HCT116 (cell line): ENCODE results near the gene ZXDA. TPM values are rescaled to one million over a fixed set of nuclear protein-coding genes. Genes with fewer than 3 reads are reported as not detected.

Experiments used
- ATAC-seq: fragments of 200-7000 bp; cut with Tn5 transposase; 2 replicates; pipeline ENCODE4 v1.9.1; 2020; ENCODE audit warnings: mild to moderate bottlenecking, moderate library complexity
- BruUV-seq: library from RNA; stranded (reverse); fragments of 400-500 nt; replicated peaks from 2 replicates; lab custom pipeline; 2021; lab: Mats Ljungman, UMichigan
- CTCF ChIA-PET: fragments of 300-600 bp; sonication (Branson Sonifier 250); formaldehyde crosslinking; loops from one replicate; lab custom pipeline; 2021; ENCODE audit warnings: antibody characterized with exemption; lab: Charles Lee
- POLR2A ChIA-PET: fragments of 300-600, 350-600 bp; sonication (Branson Sonifier 250); formaldehyde crosslinking; loops from one replicate; lab custom pipeline; 2021; ENCODE audit warnings: antibody characterized with exemption; lab: Charles Lee
- RAD21 ChIA-PET, 2 experiments: fragments of 300-600 bp; sonication (Branson Sonifier 250); formaldehyde crosslinking; loops; one replicate each; lab custom pipeline; 2023; ENCODE audit warnings: low total read pairs in 2 of 2; ENCODE audit not compliant: uncharacterized antibody in 2 of 2, unreplicated experiment in 2 of 2, low non-redundant PET in 1 of 2; lab: Charles Lee
- DNase-seq: peaks from one replicate; pipeline ENCODE4 v3.0.0-alpha.2; 2010; ENCODE audit warnings: low read depth, low spot score
- H2AFZ ChIP-seq: fragments of 200-600 bp; shearing (Covaris generic), sonication (generic); 2 replicates; pipeline ENCODE4 v1.6.1; 2017; ENCODE audit warnings: low read depth, mixed run types, mixed read lengths, antibody characterized with exemption, low read length; ENCODE audit not compliant: poor library complexity, severe bottlenecking
- H3K27ac ChIP-seq: 2 replicates; pipeline ENCODE4 v1.5.1; 2012; ENCODE audit warnings: low read depth, low read length
- H3K27me3 ChIP-seq: fragments of 200-600 bp; sonication (generic); 2 replicates; pipeline ENCODE4 v1.6.1; 2016; ENCODE audit warnings: mixed run types, low read length, mixed read lengths; ENCODE audit not compliant: insufficient read depth
- H3K36me3 ChIP-seq, 2 experiments: fragments of 200-500 bp in 1 of 2; fragments of 200-600 bp in 1 of 2; sonication (Bioruptor generic) in 1 of 2; sonication (generic) in 1 of 2; 2 replicates each; pipeline versions ENCODE4 v1.5.1 to v1.6.1; 2014 to 2016; ENCODE audit warnings: low read length in 2 of 2, inconsistent platforms in 1 of 2, mixed read lengths in 1 of 2, mixed run types in 1 of 2; ENCODE audit not compliant: insufficient read depth in 2 of 2, control insufficient read depth in 1 of 2
- H3K4me1 ChIP-seq, 2 experiments: fragments of 200-600 bp in 1 of 2; sonication (generic) in 1 of 2; 2 replicates each; pipeline versions ENCODE4 v1.5.1 to v1.6.1; 2012 to 2017; ENCODE audit warnings: low read length in 2 of 2, inconsistent platforms in 1 of 2, mild to moderate bottlenecking in 1 of 2, mixed read lengths in 1 of 2, mixed run types in 1 of 2, moderate library complexity in 1 of 2; ENCODE audit not compliant: insufficient read depth in 2 of 2, control insufficient read depth in 1 of 2
- H3K4me2 ChIP-seq: fragments of 200-600 bp; sonication (generic); 2 replicates; pipeline ENCODE4 v1.6.1; 2017; ENCODE audit warnings: mixed run types, low read length, mixed read lengths
- H3K4me3 ChIP-seq, 2 experiments: fragments of 200-600 bp in 1 of 2; sonication (generic) in 1 of 2; replicated peaks in 1 of 2; 2 replicates each; pipeline ENCODE4 v1.5.1; 2011 to 2016; ENCODE audit warnings: low read length in 2 of 2, control low read depth in 1 of 2, low read depth in 1 of 2, mild to moderate bottlenecking in 1 of 2, mixed read lengths in 1 of 2, mixed run types in 1 of 2
- H3K79me2 ChIP-seq: fragments of 200-600 bp; sonication (generic); 2 replicates; pipeline ENCODE4 v1.6.1; 2017; ENCODE audit warnings: mild to moderate bottlenecking, mixed run types, low read length, moderate library complexity, mixed read lengths; ENCODE audit not compliant: insufficient read depth
- H3K9ac ChIP-seq: fragments of 200-600 bp; sonication (generic); 2 replicates; pipeline ENCODE4 v1.6.1; 2016; ENCODE audit warnings: low read length, mixed read lengths
- H3K9me2 ChIP-seq: fragments of 200-600 bp; sonication (generic), shearing (Covaris generic); 2 replicates; pipeline ENCODE4 v1.6.1; 2017; ENCODE audit warnings: mixed run types, mild to moderate bottlenecking, moderate library complexity; ENCODE audit not compliant: insufficient read depth
- H3K9me3 ChIP-seq, 2 experiments: fragments of 200-500 bp in 1 of 2; fragments of 200-600 bp in 1 of 2; sonication (Bioruptor generic) in 1 of 2; sonication (generic) in 1 of 2; 2 replicates each; pipeline ENCODE4 v1.6.1; 2014 to 2017; ENCODE audit warnings: low read length in 2 of 2, mixed read lengths in 2 of 2, inconsistent platforms in 1 of 2, low read depth in 1 of 2, mild to moderate bottlenecking in 1 of 2, mixed run types in 1 of 2, moderate library complexity in 1 of 2; ENCODE audit not compliant: control insufficient read depth in 1 of 2, insufficient read depth in 1 of 2
- H4K20me1 ChIP-seq: fragments of 200-600 bp; sonication (generic), shearing (Covaris generic); 2 replicates; pipeline ENCODE4 v1.6.1; 2017; ENCODE audit warnings: mixed run types, mild to moderate bottlenecking, moderate library complexity; ENCODE audit not compliant: insufficient read depth
- CBX3 ChIP-seq: IDR thresholded peaks from 2 replicates; pipeline ENCODE4 v1.6.1; 2012; ENCODE audit warnings: low read depth
- CEBPB ChIP-seq: IDR thresholded peaks from 2 replicates; pipeline ENCODE4 v1.6.1; 2012; ENCODE audit warnings: low read depth
- CTCF ChIP-seq, 3 experiments: fragments of 200-600 bp in 1 of 3; sonication (generic) in 1 of 3; IDR thresholded peaks in 2 of 3; conservative IDR thresholded peaks in 1 of 3; 2 replicates each; pipeline ENCODE4 v1.5.1; 2012 to 2017; ENCODE audit warnings: low read depth in 2 of 3, low read length in 2 of 3, antibody characterized with exemption in 1 of 3, borderline replicate concordance in 1 of 3, control low read depth in 1 of 3, mild to moderate bottlenecking in 1 of 3, mixed read lengths in 1 of 3, mixed run types in 1 of 3, moderate library complexity in 1 of 3; ENCODE audit not compliant: insufficient read depth in 1 of 3
- JUND ChIP-seq: IDR thresholded peaks from 2 replicates; pipeline ENCODE4 v1.6.1; 2012
- POLR2A ChIP-seq: IDR thresholded peaks from 2 replicates; pipeline ENCODE4 v1.7.0; 2011; ENCODE audit warnings: borderline replicate concordance; ENCODE audit not compliant: insufficient read depth, insufficient read length; ENCODE audit errors: extremely low read depth
- RAD21 ChIP-seq: IDR thresholded peaks from 2 replicates; pipeline ENCODE4 v1.6.1; 2012; ENCODE audit warnings: low read depth, mild to moderate bottlenecking
- REST ChIP-seq: IDR thresholded peaks from 2 replicates; pipeline ENCODE4 v1.6.1; 2012; ENCODE audit warnings: low read depth
- YY1 ChIP-seq: IDR thresholded peaks from 2 replicates; pipeline ENCODE4 v1.6.1; 2011; ENCODE audit warnings: low read length, low read depth, moderate library complexity, mild to moderate bottlenecking; ENCODE audit not compliant: insufficient replicate concordance; ENCODE audit errors: extremely low read depth
- intact Hi-C: fragments of 100-400 bp; cut with micrococcal nuclease; formaldehyde crosslinking; loops from 2 replicates; pipeline ENCODE4 v1.10.0; 2022
- total RNA-seq: library from RNA; stranded (reverse); gene quantifications from one replicate; pipeline ENCODE4 v1.2.1, GENCODE V29; 2021; ENCODE audit not compliant: unreplicated experiment

The ZXDA gene
- total RNA-seq, 1 experiment from 2014 or later = 3.8 TPM

GRCh38 chrX:57899064-57899463, 11.2 kb downstream of the ZXDA start:
- no peak for DNase-seq
- Histone ChIP-seq H3K36me3 (no peaks in the 10 kb centered on the region), H3K79me2 (no peaks in the 10 kb centered on the region), H3K9me3 (no peaks in the 10 kb centered on the region), H4K20me1 (no peaks in the 10 kb centered on the region), H3K9me2 (no peaks in the 10 kb centered on the region), H3K27ac (no peak overlapping the region), H3K4me3 (no peak overlapping the region), H2AFZ (no peak overlapping the region), H3K4me2 (no peak overlapping the region), H3K4me1 (no peaks in the 10 kb centered on the region), H3K27me3 (no peaks in the 10 kb centered on the region), H3K9ac (no peak overlapping the region)
- POLR2A ChIA-PET = no interaction called here
- TF ChIP-seq REST = no peak
- no peak for TF ChIP-seq POLR2A
- TF ChIP-seq JUND = no peak
- TF ChIP-seq CTCF (IDR thresholded peaks at IDR 0.05 in 2 of 3, conservative IDR thresholded peaks at IDR 0.05 in 1 of 3; ENCODE audit: borderline replicate concordance in 1 of 3, insufficient read depth in 1 of 3, low read depth in 2 of 3, low read length in 2 of 3) = no peak
- TF ChIP-seq CEBPB = no peak
- no peak for TF ChIP-seq CBX3
- TF ChIP-seq RAD21 = no peak
- TF ChIP-seq YY1 = no peak
- ATAC-seq = no peak
- no TSS peak for BruUV-seq
- intact Hi-C loops = no loop called here
- CTCF ChIA-PET = no interaction called here
- RAD21 ChIA-PET = no interaction called here
